HCT116 (cell line): ENCODE measurements around the gene ALOXE3. TPM values are rescaled to one million over a fixed set of nuclear protein-coding genes. Genes with fewer than 3 reads are reported as not detected.
A peak's percentile ranks its signal among the peaks of the same experiment; 100 is the strongest.

Experiments used
- ATAC-seq: fragments of 200-7000 bp; cut with Tn5 transposase; 2 replicates; pipeline ENCODE4 v1.9.1; 2020; ENCODE audit warnings: mild to moderate bottlenecking, moderate library complexity
- Bru-seq: library from RNA; stranded (reverse); fragments of 400-500 nt; gene quantifications from one replicate; lab custom pipeline; 2021; lab: Mats Ljungman, UMichigan
- BruChase-seq, 2 experiments: library from RNA; stranded (reverse); fragments of 400-500 nt; gene quantifications; one replicate each; lab custom pipeline; 2021; lab: Mats Ljungman, UMichigan
- BruUV-seq: library from RNA; stranded (reverse); fragments of 400-500 nt; replicated peaks from 2 replicates; lab custom pipeline; 2021; lab: Mats Ljungman, UMichigan
- CTCF ChIA-PET: fragments of 300-600 bp; sonication (Branson Sonifier 250); formaldehyde crosslinking; loops from one replicate; lab custom pipeline; 2021; ENCODE audit warnings: antibody characterized with exemption; lab: Charles Lee
- POLR2A ChIA-PET: fragments of 300-600, 350-600 bp; sonication (Branson Sonifier 250); formaldehyde crosslinking; loops from one replicate; lab custom pipeline; 2021; ENCODE audit warnings: antibody characterized with exemption; lab: Charles Lee
- RAD21 ChIA-PET, 2 experiments: fragments of 300-600 bp; sonication (Branson Sonifier 250); formaldehyde crosslinking; loops; one replicate each; lab custom pipeline; 2023; ENCODE audit warnings: low total read pairs in 2 of 2; ENCODE audit not compliant: uncharacterized antibody in 2 of 2, unreplicated experiment in 2 of 2, low non-redundant PET in 1 of 2; lab: Charles Lee
- DNase-seq: peaks from one replicate; pipeline ENCODE4 v3.0.0-alpha.2; 2010; ENCODE audit warnings: low read depth, low spot score
- H2AFZ ChIP-seq: fragments of 200-600 bp; shearing (Covaris generic), sonication (generic); 2 replicates; pipeline ENCODE4 v1.6.1; 2017; ENCODE audit warnings: low read depth, mixed run types, mixed read lengths, antibody characterized with exemption, low read length; ENCODE audit not compliant: poor library complexity, severe bottlenecking
- H3K27ac ChIP-seq: 2 replicates; pipeline ENCODE4 v1.5.1; 2012; ENCODE audit warnings: low read depth, low read length
- H3K27me3 ChIP-seq: fragments of 200-600 bp; sonication (generic); 2 replicates; pipeline ENCODE4 v1.6.1; 2016; ENCODE audit warnings: mixed run types, low read length, mixed read lengths; ENCODE audit not compliant: insufficient read depth
- H3K36me3 ChIP-seq, 2 experiments: fragments of 200-500 bp in 1 of 2; fragments of 200-600 bp in 1 of 2; sonication (Bioruptor generic) in 1 of 2; sonication (generic) in 1 of 2; 2 replicates each; pipeline versions ENCODE4 v1.5.1 to v1.6.1; 2014 to 2016; ENCODE audit warnings: low read length in 2 of 2, inconsistent platforms in 1 of 2, mixed read lengths in 1 of 2, mixed run types in 1 of 2; ENCODE audit not compliant: insufficient read depth in 2 of 2, control insufficient read depth in 1 of 2
- H3K4me1 ChIP-seq, 2 experiments: fragments of 200-600 bp in 1 of 2; sonication (generic) in 1 of 2; 2 replicates each; pipeline versions ENCODE4 v1.5.1 to v1.6.1; 2012 to 2017; ENCODE audit warnings: low read length in 2 of 2, inconsistent platforms in 1 of 2, mild to moderate bottlenecking in 1 of 2, mixed read lengths in 1 of 2, mixed run types in 1 of 2, moderate library complexity in 1 of 2; ENCODE audit not compliant: insufficient read depth in 2 of 2, control insufficient read depth in 1 of 2
- H3K4me2 ChIP-seq: fragments of 200-600 bp; sonication (generic); 2 replicates; pipeline ENCODE4 v1.6.1; 2017; ENCODE audit warnings: mixed run types, low read length, mixed read lengths
- H3K4me3 ChIP-seq, 2 experiments: fragments of 200-600 bp in 1 of 2; sonication (generic) in 1 of 2; replicated peaks in 1 of 2; 2 replicates each; pipeline ENCODE4 v1.5.1; 2011 to 2016; ENCODE audit warnings: low read length in 2 of 2, control low read depth in 1 of 2, low read depth in 1 of 2, mild to moderate bottlenecking in 1 of 2, mixed read lengths in 1 of 2, mixed run types in 1 of 2
- H3K79me2 ChIP-seq: fragments of 200-600 bp; sonication (generic); 2 replicates; pipeline ENCODE4 v1.6.1; 2017; ENCODE audit warnings: mild to moderate bottlenecking, mixed run types, low read length, moderate library complexity, mixed read lengths; ENCODE audit not compliant: insufficient read depth
- H3K9ac ChIP-seq: fragments of 200-600 bp; sonication (generic); 2 replicates; pipeline ENCODE4 v1.6.1; 2016; ENCODE audit warnings: low read length, mixed read lengths
- H3K9me2 ChIP-seq: fragments of 200-600 bp; sonication (generic), shearing (Covaris generic); 2 replicates; pipeline ENCODE4 v1.6.1; 2017; ENCODE audit warnings: mixed run types, mild to moderate bottlenecking, moderate library complexity; ENCODE audit not compliant: insufficient read depth
- H3K9me3 ChIP-seq, 2 experiments: fragments of 200-500 bp in 1 of 2; fragments of 200-600 bp in 1 of 2; sonication (Bioruptor generic) in 1 of 2; sonication (generic) in 1 of 2; 2 replicates each; pipeline ENCODE4 v1.6.1; 2014 to 2017; ENCODE audit warnings: low read length in 2 of 2, mixed read lengths in 2 of 2, inconsistent platforms in 1 of 2, low read depth in 1 of 2, mild to moderate bottlenecking in 1 of 2, mixed run types in 1 of 2, moderate library complexity in 1 of 2; ENCODE audit not compliant: control insufficient read depth in 1 of 2, insufficient read depth in 1 of 2
- H4K20me1 ChIP-seq: fragments of 200-600 bp; sonication (generic), shearing (Covaris generic); 2 replicates; pipeline ENCODE4 v1.6.1; 2017; ENCODE audit warnings: mixed run types, mild to moderate bottlenecking, moderate library complexity; ENCODE audit not compliant: insufficient read depth
- CBX3 ChIP-seq: IDR thresholded peaks from 2 replicates; pipeline ENCODE4 v1.6.1; 2012; ENCODE audit warnings: low read depth
- CEBPB ChIP-seq: IDR thresholded peaks from 2 replicates; pipeline ENCODE4 v1.6.1; 2012; ENCODE audit warnings: low read depth
- CTCF ChIP-seq, 3 experiments: fragments of 200-600 bp in 1 of 3; sonication (generic) in 1 of 3; IDR thresholded peaks in 2 of 3; conservative IDR thresholded peaks in 1 of 3; 2 replicates each; pipeline ENCODE4 v1.5.1; 2012 to 2017; ENCODE audit warnings: low read depth in 2 of 3, low read length in 2 of 3, antibody characterized with exemption in 1 of 3, borderline replicate concordance in 1 of 3, control low read depth in 1 of 3, mild to moderate bottlenecking in 1 of 3, mixed read lengths in 1 of 3, mixed run types in 1 of 3, moderate library complexity in 1 of 3; ENCODE audit not compliant: insufficient read depth in 1 of 3
- ELF1 ChIP-seq: IDR thresholded peaks from 2 replicates; pipeline ENCODE4 v1.6.1; 2012; ENCODE audit warnings: low read depth, borderline replicate concordance
- EZH2 ChIP-seq: fragments of 200-600 bp; sonication (generic); IDR thresholded peaks from 2 replicates; pipeline ENCODE4 v1.6.1; 2017; ENCODE audit warnings: antibody characterized with exemption, mixed run types
- FOSL1 ChIP-seq: IDR thresholded peaks from 2 replicates; pipeline ENCODE4 v1.6.1; 2012; ENCODE audit warnings: low read depth
- JUND ChIP-seq: IDR thresholded peaks from 2 replicates; pipeline ENCODE4 v1.6.1; 2012
- MAX ChIP-seq: IDR thresholded peaks from 2 replicates; pipeline ENCODE4 v1.6.1; 2012
- POLR2A ChIP-seq: IDR thresholded peaks from 2 replicates; pipeline ENCODE4 v1.7.0; 2011; ENCODE audit warnings: borderline replicate concordance; ENCODE audit not compliant: insufficient read depth, insufficient read length; ENCODE audit errors: extremely low read depth
- POLR2AphosphoS5 ChIP-seq: IDR thresholded peaks from 2 replicates; pipeline ENCODE4 v1.6.1; 2011; ENCODE audit warnings: mild to moderate bottlenecking, low read depth, low read length, moderate library complexity
- REST ChIP-seq: IDR thresholded peaks from 2 replicates; pipeline ENCODE4 v1.6.1; 2012; ENCODE audit warnings: low read depth
- SP1 ChIP-seq: IDR thresholded peaks from 2 replicates; pipeline ENCODE4 v1.6.1; 2012; ENCODE audit warnings: low read depth
- SRF ChIP-seq: IDR thresholded peaks from 2 replicates; pipeline ENCODE4 v1.6.1; 2012; ENCODE audit warnings: low read depth
- TCF7L2 ChIP-seq: IDR thresholded peaks from 2 replicates; pipeline ENCODE4 v1.7.0; 2011; ENCODE audit warnings: borderline replicate concordance, inconsistent platforms; ENCODE audit not compliant: insufficient read depth, insufficient read length; ENCODE audit errors: extremely low read depth
- ZBTB33 ChIP-seq: IDR thresholded peaks from 2 replicates; pipeline ENCODE4 v1.6.1; 2011; ENCODE audit warnings: mild to moderate bottlenecking, low read length, moderate library complexity; ENCODE audit not compliant: insufficient replicate concordance; ENCODE audit errors: extremely low read depth
- ZFX ChIP-seq: fragments of 450-650 bp; IDR thresholded peaks from 2 replicates; pipeline ENCODE4 v1.6.1; 2017
- intact Hi-C: fragments of 100-400 bp; cut with micrococcal nuclease; formaldehyde crosslinking; loops from 2 replicates; pipeline ENCODE4 v1.10.0; 2022
- long read RNA-seq: library from polyadenylated mRNA; unstranded; transcript quantifications from one replicate; pipeline ENCODE4 v2.0.0, GENCODE V29; 2021; ENCODE audit not compliant: unreplicated experiment
- polyA plus RNA-seq: library from polyadenylated mRNA; unstranded; fragments of >200 nt; gene quantifications from 2 replicates; pipeline ENCODE4 v1.2.1, GENCODE V29; 2012; ENCODE audit warnings: missing spikeins
- total RNA-seq: library from RNA; stranded (reverse); gene quantifications from one replicate; pipeline ENCODE4 v1.2.1, GENCODE V29; 2021; ENCODE audit not compliant: unreplicated experiment

Gene ALOXE3
- total RNA-seq (3.5 TPM), Bru-seq, nascent RNA (percentile 37 among the genes with signal in this experiment), BruChase-seq, experiment 1, labeled RNA remaining after a 6-hour chase (percentile 43 among the genes with signal in this experiment), BruChase-seq, experiment 2, labeled RNA remaining after a 2-hour chase (percentile 35 among the genes with signal in this experiment)
- 4.4 and 4.8 TPM in 2 replicates for polyA plus RNA-seq
- long read RNA-seq, partial matches to known transcripts = 0 of 1 reads
- long read RNA-seq, other reads (novel, unspliced or antisense) = 1 of 1 reads

- H3K4me1 ChIP-seq = peaks cover 22 to 59% of the 10 kb centered on the region in 2 experiments
- H3K9me3 ChIP-seq = no peaks in the 10 kb centered on the region
- H2AFZ ChIP-seq = peak within 1 kb of the TSS; percentile 87
- H4K20me1 ChIP-seq = peaks cover 3% of the 10 kb centered on the region; the same call in 1 of the 2 replicates
- H3K4me3 ChIP-seq = peak within 1 kb of the TSS; percentile 52 to 59
- H3K9me2 ChIP-seq = no peaks in the 10 kb centered on the region
- H3K27ac ChIP-seq = peak within 1 kb of the TSS; percentile 83
- ChIA-PET RAD21 (interaction anchor here in 1 of 2 experiments (0.7 kb wide), 1 partner anchor 21 kb away, joined by 5 read pairs; no protein-coding TSS in a partner anchor), CTCF (interaction anchor here (0.8 to 4.0 kb wide), 11 partner anchors 7 to 177 kb away, joined by 3 to 26 read pairs (median 6); partner anchors contain the start of gene SLC25A35), POLR2A (interaction anchor here (0.6 to 4.1 kb wide), 7 partner anchors 24 to 130 kb away, joined by 3 to 43 read pairs (median 5); partner anchors contain the start of genes CTC1, PER1 and PFAS)
- H3K9ac ChIP-seq = peak within 1 kb of the TSS; percentile 88
- no peaks in the 10 kb centered on the region for H3K36me3 ChIP-seq
- BruUV-seq = TSS peak; percentile 35
- DNase-seq (peak; percentile 84), ATAC-seq (peak; percentile 40)
- intact Hi-C loops = loop anchor here (5.0 kb wide), 1 partner anchor 41 kb away; no protein-coding TSS in a partner anchor
- no peaks in the 10 kb centered on the region for H3K27me3 ChIP-seq
- H3K4me2 ChIP-seq = peak within 1 kb of the TSS; percentile 98
- H3K79me2 ChIP-seq = no peaks in the 10 kb centered on the region
- TF ChIP-seq REST (no peak), EZH2 (no peak), CTCF (IDR thresholded peaks at IDR 0.05 in 2 of 3, conservative IDR thresholded peaks at IDR 0.05 in 1 of 3; ENCODE audit: borderline replicate concordance in 1 of 3, insufficient read depth in 1 of 3, low read depth in 2 of 3, low read length in 2 of 3) (no peak), ELF1 (no peak), ZBTB33 (peak; percentile 80), SRF (no peak), CBX3 (no peak), JUND (peak; percentile 93; the same call in 1 of the 2 replicates), FOSL1 (peak; percentile 88), MAX (peak; percentile 91), SP1 (peak; percentile 68), ZFX (no peak), POLR2A (no peak), TCF7L2 (no peak), CEBPB (no peak), POLR2AphosphoS5 (peak; percentile 47)
These were observed at the start of gene ALOXE3 for GRCh38 chr17:8117980-8118768. Gene ALOXE3 (minus strand): TSS chr17:8118514. CDS start chr17:8117990, 524 bp downstream.
